HG02885 (cell line): Measurements from ENCODE around the gene SRGAP1.

ENCODE experiments used
- ATAC-seq: cut with Tn5 transposase; IDR thresholded peaks from one replicate; pipeline ENCODE4 v1.9.1; 2021; ENCODE audit warnings: mild to moderate bottlenecking; ENCODE audit not compliant: unreplicated experiment, poor library complexity

The SRGAP1 gene

GRCh38 chr12:63955831-63956666 lies 111.5 kb downstream of the SRGAP1 start:
- no peak for ATAC-seq

DNA sequence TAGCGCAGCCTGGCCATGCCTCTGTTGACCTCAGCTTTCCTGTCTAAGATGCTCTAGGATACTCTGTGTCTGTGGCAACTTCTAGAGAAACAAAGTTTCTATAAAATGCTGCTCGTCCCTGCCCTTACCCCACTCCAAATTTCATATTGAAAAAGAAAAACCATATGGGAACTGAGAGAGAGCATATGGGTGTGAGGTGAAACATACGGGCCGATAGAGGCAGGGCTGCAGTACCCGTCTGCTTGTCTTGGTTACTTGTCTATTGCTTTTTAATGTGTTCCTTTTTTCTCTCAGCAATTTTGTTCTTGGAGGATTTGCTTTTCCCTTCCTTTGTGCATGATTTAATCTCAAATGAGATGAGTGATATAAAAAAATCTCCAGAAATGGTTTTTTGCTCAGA lies 113.0 kb downstream of the SRGAP1 start:
- no peak for ATAC-seq

GRCh38 chr12:63958876-63959580 lies 114.5 kb downstream of the SRGAP1 start:
- no peak for ATAC-seq

- no peak for ATAC-seq
Observed at GRCh38 chr12:63961048-63961447, 116.5 kb downstream of the SRGAP1 start.

GRCh38 chr12:63961543-63961942 lies 117.0 kb downstream of the SRGAP1 start:
- ATAC-seq = no peak

DNA sequence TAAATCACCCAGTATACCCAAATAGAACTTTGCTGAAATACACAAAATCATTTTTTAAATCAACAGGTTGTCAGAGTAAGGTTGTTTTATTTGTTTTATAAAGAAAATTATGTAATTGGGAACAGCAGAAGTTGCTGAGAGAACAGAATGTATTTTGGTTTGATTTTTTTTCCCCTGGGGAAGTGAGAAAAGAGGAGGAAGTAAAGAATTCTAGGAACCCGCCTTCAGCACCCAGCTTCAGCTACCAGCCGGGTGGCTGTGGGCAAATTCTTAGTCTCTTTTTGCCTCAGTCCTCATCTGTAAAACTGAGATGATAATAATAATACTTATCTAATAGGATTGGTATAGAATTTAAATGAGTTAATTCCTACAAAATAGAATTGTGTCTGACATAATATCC lies 119.4 kb downstream of the SRGAP1 start:
- ATAC-seq = no peak

GRCh38 chr12:63964301-63964700 lies 119.8 kb downstream of the SRGAP1 start:
- no peak for ATAC-seq

DNA sequence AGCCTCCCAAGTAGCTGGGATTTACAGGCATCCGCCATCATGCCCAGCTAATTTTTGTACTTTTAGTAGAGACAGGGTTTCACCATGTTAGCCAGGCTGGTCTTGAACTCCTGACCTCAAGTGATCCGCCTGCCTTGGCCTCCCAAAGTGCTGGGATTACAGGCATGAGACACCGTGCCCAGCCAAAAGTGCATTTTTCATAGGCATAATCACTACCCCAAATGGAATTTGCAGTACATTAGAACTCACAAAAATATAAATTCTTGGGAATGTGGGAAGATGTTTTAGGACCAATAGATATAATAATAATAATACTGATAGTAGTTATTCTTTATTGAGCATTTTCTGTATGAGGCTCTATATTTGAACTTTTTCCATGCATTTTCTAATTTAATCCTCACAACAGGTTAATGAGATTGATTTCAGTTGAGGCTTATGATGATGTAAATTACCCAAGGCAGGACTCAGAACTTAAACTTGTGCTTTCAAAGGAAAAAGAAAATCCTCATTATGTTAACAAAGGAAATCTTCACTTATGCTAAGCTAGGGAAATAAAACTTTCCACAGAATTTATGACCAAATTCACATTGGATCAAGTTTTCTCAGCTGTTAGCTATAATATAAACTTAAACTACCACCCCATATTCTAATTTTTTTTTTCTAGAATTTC lies 121.6 kb downstream of the SRGAP1 start:
- no peak for ATAC-seq

- ATAC-seq = no peak
Observed at GRCh38 chr12:63966606-63966975, 122.1 kb downstream of the SRGAP1 start.

GRCh38 chr12:63967358-63968145 lies 123.1 kb downstream of the SRGAP1 start:
- no peak for ATAC-seq

DNA sequence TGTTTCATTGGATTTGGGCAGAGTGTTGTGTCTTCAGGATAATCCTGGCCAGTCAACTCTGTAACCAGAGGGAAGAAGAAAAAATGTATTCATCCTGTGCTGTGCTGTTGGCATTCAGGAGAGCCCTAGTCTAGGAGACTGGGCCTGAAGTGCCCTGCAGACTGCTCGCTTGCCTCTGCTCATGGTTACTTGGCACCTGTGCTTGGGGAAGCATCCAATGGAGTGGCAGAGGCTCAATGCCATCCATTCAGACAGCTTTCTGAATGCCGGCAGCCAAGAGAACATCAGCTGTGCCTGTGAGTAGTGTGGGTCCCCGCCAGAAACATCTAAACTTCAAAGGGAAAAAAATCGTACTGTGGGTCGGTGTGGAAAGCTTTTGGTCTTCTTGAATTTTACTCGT lies 124.2 kb downstream of the SRGAP1 start:
- ATAC-seq = no peak

- ATAC-seq = no peak
Observed at GRCh38 chr12:63976902-63977395, 132.4 kb downstream of the SRGAP1 start.

- no peak for ATAC-seq
Observed at GRCh38 chr12:63977441-63977840, 132.9 kb downstream of the SRGAP1 start.

GRCh38 chr12:63978519-63978918 lies 134.0 kb downstream of the SRGAP1 start:
- ATAC-seq = no peak

DNA sequence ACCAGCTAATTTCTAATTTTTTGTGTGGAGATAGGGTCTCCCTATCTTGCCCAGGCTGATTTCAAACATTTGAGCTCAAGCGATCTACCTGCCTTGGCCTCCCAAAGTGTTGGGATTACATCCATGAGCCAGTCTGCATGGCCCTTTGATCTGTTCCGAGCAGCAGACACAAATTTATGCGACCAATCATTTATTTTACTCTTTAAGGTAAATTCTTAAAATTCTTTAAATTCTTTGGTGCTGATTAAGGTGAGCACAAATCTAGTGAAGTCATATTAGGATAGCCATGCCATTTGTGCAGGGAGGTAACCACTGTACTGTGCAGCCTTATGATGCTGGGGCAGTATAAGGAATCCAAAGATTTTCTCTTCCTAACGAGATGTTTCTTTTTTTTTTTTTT lies 135.7 kb downstream of the SRGAP1 start:
- ATAC-seq = no peak

- no peak for ATAC-seq
Observed at GRCh38 chr12:63981343-63981742, 136.8 kb downstream of the SRGAP1 start.

DNA sequence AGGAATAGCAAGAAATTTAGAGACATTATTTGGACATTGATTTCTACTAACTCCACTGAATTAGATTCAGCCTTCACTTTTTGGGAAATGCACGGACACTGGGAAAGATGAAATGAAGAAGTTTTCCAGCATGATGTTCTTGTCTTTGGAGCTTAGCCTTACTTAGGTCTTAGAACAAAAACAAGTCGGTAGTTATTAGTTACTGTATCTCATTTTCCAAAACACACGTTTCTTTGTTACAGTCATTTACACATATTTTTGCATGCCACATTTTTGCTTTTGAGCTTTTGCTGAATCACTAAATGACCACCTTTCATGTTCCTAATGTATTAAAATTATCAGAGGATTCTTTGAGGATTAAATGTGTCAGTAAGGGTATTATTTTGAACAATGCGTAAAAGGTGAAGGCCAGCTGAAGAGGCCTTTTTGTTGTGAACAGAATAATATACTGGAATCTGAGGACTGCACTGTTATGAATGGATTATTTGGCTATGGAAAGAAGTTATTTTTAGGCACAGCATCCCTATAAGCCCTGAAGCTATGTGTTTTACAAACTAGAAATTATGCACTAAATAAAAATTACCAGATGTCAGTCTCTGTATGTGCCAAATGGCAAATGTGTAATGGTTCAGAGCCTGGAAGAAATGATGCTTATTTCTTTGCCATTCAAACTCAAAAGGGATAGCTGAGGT lies 138.2 kb downstream of the SRGAP1 start:
- no peak for ATAC-seq

GRCh38 chr12:63985456-63985855 lies 141.0 kb downstream of the SRGAP1 start:
- ATAC-seq = no peak

- ATAC-seq = no peak
Observed at GRCh38 chr12:63985945-63986344, 141.4 kb downstream of the SRGAP1 start.
